HG02763 (cell line): ENCODE results near the gene CBX5.
"Not testable (repeated sequence)": the region's sequence is repeated elsewhere in the genome, so short reads cannot be mapped to it uniquely, and the experiment has no call there.

ENCODE experiments used
- ATAC-seq: cut with Tn5 transposase; IDR thresholded peaks from one replicate; pipeline ENCODE4 v1.9.1; 2021; ENCODE audit warnings: mild to moderate bottlenecking, moderate library complexity; ENCODE audit not compliant: unreplicated experiment

The CBX5 gene

DNA sequence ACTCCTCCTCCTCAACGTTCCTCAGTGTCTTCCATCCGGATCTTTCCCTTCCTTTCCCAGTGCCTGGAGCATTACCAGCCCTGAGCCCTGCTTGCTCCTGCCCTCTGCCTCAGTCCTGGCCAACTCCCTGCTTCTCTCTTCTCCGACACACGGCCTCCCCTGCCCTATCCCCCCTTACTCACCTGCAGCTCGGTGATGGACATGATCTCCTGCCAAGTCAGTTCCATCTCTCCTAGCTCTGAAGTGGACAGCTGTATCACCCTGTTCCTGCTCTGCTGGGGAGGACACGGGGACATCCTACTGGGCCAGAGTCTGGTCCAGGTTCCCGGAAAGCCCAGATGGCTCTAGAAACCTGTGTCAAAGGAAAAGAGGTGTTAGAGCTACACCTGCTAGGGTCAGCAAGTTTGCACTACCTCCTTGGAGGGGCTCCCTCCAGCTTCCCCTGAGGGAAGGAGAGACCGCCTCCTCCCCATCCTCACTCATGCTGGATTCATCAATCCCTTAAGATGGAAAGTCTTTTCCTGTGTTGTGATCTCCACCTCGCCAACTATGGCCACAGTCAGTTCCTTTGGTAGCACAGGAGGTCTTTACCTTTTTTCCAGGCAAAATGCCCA is 15.1 kb upstream of the CBX5 start:
- ATAC-seq: no peak

DNA sequence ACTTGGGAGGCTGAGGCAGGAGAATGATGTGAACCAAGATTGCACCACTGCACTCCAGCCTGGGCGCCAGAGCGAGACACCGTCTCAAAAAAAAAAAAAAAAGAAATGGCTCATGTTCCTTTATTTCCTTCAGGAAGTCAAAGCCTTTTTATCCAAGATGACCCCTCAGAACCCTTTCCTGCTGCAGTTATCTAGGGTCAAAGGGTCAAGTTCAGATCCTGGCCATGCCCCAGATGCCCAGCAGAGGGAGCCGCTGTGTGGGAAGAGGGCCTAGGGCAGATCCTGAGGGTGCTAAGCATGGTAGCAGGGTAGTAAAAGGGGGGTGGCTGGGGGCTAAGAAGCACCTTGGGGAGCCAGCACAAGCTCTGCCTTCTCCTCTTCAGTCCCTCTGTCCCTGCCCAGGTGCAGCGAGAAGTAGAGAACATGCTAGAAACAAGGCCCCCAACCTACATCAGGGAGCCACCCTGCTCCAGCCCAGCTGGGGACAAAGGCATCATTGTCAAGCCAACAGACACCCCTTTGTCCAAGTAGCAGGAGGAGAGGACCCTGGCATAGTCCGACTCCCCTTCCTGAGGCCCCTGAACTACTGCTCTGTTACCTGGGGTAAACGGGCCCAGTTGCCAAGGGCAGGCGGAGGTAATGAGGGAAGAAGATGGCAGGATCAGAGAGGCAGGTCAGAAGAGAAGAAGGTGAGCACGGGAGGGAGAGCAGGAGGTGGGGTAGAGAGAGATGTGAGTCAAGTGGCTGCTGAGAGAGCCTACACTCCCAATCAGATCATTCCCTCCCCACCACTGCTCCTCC is 14.4 kb upstream of the CBX5 start:
- ATAC-seq: no peak

DNA sequence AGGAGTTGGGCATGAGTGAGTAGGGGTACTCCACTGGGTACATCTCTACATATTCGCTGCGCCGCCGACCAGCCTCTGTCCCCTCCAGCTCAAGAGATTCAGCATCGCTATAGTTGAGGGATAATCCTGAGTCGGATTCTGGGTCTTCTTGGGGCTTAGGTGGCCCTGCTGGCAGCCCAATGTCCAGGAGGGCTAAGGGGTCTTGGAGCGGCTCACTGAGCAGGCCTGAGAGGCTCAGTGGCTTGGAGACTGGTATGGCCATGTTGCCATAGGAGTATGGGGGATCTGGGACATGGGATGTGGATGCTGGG is 13.0 kb upstream of the CBX5 start:
- ATAC-seq: no peak

DNA sequence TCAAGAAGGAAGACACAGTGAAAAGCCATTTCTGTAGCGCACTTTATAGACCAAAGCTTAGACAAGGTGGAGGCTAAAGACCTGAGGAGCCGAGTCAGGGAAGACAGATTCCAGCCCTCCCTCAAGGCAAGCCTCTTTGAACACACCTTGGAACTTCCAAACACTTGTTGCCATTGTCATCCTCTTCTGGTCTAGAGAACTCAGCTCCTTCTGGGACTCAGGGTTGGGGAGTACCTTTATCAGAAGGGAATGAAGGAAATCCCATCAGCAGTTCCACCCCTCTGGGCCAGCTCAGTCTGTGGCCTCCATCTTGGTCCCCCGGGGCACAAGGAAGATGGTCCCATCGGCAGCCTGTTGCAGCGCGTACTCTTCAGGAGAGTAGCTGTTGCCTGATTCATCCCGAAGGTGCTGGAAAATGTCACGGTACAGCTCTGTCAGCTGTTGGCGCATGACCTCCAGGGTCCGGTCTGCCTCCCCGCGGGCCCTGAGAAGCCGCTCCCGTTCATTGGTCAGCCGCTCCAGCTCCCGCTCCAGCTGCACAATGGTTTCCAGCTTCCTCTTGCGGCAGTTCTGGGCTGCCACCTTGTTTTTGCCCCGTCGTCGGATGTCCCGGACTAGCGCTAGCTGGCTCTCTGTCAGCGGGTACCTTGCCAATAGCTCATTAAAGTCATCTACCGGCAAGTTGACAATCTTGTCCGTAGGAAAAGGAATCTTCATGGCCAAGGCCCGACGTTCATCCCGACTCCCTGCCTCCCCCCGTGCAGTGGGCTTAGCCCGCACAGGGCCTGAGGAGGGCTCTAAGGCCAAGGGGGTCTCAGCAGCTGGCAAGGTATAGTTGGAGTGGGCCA is 12.4 kb upstream of the CBX5 start:
- no peak for ATAC-seq

DNA sequence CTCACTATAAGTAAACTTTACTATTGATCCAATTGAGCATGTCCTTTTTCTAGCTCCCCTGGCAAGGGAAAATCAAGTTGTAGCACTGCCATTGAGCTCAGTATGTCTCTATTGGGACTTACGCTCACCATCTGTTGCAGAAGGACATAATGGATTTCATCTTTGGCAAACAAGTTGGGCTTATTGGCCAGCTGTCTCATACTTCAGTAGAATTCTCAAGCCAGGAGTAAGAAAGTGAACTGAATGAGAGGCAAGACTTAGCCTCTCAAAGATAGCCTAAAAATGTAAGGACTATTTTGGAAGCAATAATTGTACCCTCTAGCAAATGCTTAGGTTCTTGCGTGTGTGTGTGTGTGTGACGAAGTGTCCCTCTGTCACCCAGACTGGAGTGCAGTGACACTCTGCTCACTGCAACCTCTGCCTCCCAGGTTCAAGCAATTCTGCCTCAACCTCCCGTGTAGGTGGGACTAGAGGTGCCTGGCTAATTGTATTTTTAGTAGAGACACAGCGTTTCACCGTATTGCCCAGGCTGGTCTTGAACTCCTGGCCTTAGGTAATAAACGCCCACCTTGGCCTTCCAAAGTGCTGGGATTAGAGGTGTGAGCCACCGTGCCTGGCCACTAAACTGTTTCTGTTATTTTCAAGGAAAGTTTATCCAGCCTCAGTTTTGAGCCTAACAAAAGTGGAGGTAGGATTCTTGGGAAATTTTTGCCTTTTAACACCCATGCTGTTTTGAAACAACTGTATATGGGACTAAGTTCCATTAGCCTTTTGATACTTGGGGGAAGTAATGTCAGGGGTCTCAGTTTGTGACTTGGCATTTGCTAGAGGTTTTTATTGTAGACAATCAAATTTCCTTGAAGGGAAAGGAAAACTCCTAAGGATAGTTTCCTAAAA is 7.6 kb upstream of the CBX5 start:
- ATAC-seq: no peak

DNA sequence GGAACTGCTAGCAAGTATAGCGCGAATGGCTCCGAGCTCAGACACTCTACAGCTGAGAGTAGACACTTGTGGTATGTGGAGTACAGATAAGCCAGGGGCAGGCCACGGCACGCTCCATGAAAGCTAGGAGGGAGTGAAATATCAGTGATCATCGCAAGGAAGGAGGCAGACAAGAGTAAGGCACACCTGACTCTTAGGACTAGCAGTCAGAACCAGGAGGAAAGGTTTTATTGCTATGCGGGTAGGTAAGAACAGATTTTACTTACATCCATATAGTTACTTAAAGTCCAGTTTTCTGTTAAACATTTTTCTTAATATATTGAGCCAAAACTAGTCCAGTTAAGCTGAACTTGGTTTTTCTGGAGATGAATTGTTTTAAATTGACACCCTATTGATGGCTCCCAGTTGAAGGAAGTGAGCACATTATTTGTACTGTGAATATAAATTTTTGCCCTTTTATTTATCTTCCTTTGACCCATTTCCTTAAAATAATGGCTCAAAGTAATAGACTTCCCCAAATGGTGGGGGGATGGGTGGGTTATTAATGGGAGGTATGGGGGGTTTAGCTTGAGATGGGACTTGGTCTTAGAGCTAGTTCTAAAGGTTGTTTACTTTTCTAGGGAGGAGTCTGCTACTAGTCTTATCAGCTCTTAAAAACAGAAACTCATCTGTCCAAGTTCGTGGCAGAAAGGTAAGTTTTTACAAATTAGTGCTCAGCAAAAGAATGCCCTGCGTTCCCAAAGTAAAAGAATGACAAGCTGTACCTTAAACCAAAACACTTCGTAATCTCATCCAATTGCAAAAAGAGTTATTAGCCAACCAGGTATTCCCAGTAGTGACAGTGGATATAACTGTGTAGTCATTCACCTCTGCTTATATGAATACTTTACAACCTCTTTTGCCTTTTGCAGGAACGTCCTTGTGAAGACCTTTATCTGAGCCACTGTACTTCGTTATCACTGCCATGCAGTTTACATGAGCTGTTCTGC is 6.4 kb upstream of the CBX5 start:
- ATAC-seq: no peak

DNA sequence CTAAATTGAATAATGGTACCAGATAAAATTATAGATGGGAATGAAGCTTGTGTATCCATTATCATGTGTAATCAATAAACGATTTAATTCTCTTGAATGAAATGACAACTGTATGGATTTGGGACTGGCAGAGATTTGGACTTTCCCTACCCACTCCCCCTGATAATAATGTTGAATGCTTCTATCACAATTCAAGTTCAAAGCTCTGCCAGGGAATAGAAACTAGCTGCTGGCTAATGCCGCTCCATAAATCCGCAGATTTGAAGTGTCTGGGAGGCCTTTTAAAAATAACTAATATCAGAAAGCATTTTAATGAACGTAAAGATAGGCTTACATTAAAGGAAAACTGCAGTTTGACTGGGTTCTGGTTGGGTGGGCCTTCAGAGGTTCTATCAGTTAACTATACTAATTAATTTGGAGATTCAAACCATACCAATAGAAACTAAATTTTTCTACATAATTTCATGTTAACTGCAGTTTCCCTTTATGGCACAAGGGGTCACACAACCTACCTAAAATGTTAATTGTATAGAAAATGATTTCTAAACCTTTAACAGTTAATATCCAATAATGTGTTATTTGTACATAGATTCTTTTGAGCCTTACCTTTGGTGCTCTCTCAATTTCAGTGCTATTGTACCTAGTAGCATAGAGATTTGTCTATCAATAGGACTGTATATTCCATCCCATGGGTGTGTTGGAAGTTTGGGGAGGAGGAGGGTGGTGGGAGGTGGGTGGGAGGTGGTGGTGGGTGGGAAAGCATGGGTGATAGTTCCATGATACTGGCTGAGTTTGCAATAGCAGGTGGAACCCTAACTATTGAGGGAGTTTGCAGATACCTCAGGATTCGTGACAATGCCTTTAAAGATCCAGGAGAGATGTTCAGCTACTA is 5.5 kb upstream of the CBX5 start:
- ATAC-seq: no peak

DNA sequence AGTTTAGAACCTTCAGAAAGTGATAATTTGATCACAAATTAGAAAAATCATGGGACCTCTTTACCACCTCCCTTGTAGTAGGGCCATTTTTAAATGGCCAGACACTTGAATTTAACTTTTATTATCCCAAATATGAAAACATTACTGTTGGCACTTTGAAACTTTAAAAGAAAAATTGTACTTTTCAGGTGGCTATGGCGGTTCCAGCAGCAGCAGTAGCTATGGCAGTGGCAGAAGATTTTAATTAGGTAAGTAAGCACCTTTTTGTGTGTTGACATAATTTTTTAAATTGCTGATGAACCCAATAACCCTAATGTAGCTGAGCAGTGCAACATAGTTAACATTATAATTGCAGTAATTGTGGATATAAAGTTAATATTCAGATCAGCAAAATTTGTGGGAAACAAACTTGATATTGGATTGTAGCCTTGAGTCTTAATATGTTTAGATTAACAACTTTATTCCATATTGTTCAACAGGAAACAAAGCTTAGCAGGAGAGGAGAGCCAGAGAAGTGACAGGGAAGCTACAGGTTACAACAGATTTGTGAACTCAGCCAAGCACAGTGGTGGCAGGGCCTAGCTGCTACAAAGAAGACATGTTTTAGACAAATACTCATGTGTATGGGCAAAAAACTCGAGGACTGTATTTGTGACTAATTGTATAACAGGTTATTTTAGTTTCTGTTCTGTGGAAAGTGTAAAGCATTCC is 4.3 kb upstream of the CBX5 start:
- not testable (repeated sequence) for ATAC-seq

DNA sequence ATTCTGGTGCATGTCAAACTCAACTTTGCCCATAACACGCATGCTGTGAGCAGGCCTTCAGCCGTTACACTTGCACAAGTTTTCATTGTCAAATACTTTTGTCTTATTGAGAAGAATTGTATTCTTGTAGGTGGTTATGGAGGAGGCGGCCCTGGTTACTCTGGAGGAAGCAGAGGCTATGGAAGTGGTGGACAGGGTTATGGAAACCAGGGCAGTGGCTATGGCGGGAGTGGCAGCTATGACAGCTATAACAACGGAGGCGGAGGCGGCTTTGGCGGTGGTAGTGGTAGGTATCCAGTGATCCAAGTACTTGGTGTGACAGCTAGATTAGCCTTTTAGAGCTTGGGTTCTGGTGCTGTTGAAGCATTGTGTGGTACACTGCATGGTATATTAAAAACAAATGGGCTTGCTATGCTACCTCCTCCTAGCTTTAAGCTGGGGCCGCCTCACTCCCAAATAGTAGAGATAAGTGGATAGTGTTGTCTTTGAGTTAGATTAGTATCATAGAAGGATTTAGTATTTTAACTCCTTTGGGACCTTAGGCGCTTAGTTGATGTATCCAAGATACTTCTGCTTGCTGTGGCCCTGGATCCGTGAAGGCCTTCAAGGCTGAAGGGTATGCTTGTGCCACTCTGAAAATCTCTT is 3.1 kb upstream of the CBX5 start:
- no peak for ATAC-seq

DNA sequence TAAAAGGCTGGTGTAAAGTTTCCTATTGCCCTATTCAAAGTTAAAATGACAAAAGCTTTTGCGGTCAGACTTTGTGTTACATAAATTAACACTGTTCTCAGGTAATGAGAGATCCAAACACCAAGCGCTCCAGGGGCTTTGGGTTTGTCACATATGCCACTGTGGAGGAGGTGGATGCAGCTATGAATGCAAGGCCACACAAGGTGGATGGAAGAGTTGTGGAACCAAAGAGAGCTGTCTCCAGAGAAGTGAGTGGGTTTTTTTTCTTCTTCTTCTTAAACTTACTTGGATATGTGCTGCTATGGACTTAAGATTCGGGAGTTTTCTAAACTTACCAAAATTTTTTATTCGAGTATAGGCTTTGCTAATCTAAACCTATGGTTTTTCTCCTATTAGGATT is 1.8 kb upstream of the CBX5 start:
- ATAC-seq: not testable (repeated sequence)

DNA sequence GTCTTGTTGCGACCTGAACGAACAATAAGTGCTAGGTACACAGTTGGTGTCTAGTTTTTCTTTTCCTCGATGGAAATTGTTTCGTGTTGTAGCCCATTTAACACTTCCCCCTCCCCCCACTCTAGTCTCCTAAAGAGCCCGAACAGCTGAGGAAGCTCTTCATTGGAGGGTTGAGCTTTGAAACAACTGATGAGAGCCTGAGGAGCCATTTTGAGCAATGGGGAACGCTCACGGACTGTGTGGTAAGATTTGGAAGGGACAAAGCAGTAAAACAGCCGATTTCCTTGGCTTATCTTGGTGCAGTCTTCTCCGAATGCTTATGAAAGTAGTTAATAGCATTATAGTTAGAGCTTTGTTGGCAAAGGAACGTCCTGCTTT is 1.3 kb upstream of the CBX5 start:
- ATAC-seq: not testable (repeated sequence)

DNA sequence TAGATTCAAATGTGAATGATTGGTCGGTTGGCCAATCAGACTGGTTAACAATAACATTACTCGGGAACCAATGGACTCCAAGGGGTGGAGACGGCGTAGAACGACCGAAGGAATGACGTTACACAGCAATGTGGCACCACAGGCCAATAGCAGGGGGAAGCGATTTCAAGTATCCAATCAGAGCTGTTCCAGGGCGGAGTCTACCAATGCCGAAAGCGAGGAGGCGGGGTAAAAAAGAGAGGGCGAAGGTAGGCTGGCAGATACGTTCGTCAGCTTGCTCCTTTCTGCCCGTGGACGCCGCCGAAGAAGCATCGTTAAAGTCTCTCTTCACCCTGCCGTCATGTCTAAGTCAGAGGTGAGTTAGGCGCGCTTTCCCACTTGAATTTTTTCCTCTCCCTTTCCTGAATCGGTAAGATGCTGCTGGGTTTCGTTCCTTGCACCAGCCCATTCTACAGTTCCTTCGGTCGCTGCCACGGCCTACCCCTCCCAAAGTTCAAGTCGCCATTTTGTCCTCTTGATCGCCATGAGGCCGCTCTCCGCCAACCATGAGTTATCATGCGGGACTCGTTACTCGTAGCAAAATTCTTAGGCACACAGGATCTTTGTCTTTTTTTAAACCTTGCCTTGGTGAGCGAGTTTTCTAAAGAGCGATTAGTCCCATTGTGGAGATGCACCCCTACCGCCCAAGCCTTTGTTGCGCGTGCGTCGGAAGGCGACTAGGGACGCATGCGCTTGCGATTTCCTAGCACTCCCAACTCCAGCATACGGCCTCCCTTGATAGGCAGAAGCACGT is 742 bp upstream of the CBX5 start, which contains the start of gene HNRNPA1:
TSS of gene HNRNPA1 (plus strand) at position 259 of the 793 bp plus-strand sequence. CDS start at position 341, 82 bp downstream.
- ATAC-seq: peak; percentile 85

DNA sequence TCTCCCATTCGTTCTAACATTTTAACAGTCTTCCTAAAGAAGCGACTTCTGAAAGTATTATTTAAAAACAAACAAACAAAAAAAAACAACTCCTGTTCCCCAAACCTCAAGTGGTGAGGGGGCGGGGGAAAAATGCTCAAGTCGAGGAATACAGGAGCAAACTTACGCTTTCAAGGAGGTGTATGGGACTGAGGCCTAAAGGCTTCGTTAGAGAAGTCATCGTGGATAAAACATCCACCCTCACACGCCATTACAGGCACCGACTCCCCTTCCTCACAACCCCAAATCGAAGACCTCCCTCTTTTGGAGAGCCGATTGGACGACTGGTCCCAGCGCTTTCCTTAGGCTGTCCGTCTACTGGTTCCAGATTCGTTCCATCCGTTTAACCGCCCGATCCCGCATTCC is 693 bp downstream of the CBX5 start:
- no peak for ATAC-seq

DNA sequence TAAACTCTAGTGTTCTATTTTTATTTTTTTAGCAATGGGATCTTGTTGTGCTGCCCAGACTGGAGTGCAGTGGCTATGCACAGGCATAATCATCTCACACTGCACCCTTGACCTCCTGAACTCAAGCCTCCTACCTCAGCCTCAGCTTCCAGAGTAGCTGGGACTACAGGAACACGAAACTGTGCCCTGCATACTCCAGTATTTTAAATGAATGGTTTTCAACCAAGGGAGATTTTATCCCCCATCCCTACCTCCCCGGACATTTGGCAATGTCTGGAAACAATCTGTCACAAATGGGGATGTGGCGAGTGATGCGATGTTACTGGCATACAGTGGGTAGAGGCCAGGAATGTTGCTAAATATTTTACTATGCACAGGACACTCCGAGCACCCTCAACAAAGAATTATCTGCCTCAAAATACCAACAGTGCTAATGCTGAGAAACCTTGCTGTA is 2.1 kb downstream of the CBX5 start:
- no peak for ATAC-seq

DNA sequence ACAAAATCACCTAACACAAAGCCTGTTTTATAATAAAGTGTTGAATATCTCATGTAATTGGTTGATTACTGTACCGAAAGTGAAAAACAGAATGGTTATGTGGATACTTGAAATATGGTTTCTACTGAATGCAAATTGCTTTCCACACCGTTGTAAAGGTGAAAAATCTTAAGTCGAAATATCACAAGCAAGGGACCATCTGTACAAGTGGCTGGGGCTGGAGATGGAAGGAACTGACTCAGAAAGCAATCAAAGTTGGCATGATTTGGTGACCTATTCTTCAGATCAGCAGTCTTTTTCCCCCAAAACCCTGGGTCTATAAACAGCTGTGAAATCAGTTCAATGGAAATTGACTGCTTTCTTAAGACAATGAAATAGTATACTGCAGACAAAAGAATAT is 3.6 kb downstream of the CBX5 start:
- no peak for ATAC-seq

DNA sequence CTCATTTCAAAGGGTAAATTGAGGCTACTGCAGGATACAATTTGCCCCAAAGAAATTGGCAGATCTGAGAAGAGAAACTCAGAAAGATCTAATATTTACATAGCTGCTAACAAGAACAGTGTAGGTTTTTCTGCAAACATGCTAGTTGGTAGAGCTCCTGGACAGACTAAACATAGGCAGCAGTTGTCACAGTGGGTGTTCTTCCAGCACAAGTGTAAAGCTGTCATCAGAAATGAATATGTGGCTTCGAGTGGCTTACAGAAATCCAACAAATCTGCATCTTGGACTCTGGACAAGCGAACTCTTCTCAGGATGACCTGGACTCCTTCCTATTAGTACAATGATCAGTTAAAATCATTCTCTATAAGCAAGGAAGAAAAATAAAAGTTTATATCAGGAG is 5.9 kb downstream of the CBX5 start:
- no peak for ATAC-seq

DNA sequence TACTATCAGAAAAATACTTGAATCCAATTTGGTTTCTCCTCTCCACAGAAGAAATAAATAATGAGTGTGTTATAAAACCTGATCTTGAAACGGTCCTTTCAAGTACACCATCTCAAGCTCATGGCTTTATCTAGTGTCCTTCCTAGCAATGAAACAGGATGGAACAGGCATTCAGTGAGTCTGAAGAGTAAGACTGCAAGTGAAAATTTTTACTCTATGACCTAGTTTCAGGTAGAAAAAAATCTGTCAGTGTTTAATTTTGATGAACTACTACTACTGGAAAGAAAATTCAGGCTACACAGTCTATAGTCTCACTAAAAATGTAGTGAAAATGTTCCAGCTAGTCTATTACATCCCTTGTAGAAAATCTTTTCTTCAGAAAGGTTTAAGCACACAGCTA is 7.7 kb downstream of the CBX5 start:
- no peak for ATAC-seq
